SU-DHL-6 (cell line): ENCODE measurements around the gene RUNX1.

Experiments
- CTCF ChIP-seq: fragments of 200-600 bp; sonication (generic); IDR thresholded peaks from one replicate; pipeline ENCODE4 v1.5.1; 2017; ENCODE audit warnings: antibody characterized with exemption, mild to moderate bottlenecking, low read length, moderate library complexity; ENCODE audit not compliant: insufficient read depth, poor library complexity, severe bottlenecking
- EZH2phosphoT487 ChIP-seq: fragments of 200-600 bp; sonication (generic), shearing (Covaris generic); conservative IDR thresholded peaks from 2 replicates; pipeline ENCODE4 v1.6.1; 2018; ENCODE audit warnings: mild to moderate bottlenecking, antibody characterized with exemption, low read length, moderate library complexity, mixed read lengths

- TF ChIP-seq CTCF = no peak
- TF ChIP-seq EZH2phosphoT487 = no peak
These were observed 32.8 kb upstream of the RUNX1 start for GRCh38 chr21:35081861-35082260.
